GM19035 (cell line): ENCODE measurements around the gene APOBEC3H.

Source experiments
- ATAC-seq: cut with Tn5 transposase; IDR thresholded peaks from one replicate; pipeline ENCODE4 v1.9.1; 2021; ENCODE audit not compliant: unreplicated experiment

Gene APOBEC3H

DNA sequence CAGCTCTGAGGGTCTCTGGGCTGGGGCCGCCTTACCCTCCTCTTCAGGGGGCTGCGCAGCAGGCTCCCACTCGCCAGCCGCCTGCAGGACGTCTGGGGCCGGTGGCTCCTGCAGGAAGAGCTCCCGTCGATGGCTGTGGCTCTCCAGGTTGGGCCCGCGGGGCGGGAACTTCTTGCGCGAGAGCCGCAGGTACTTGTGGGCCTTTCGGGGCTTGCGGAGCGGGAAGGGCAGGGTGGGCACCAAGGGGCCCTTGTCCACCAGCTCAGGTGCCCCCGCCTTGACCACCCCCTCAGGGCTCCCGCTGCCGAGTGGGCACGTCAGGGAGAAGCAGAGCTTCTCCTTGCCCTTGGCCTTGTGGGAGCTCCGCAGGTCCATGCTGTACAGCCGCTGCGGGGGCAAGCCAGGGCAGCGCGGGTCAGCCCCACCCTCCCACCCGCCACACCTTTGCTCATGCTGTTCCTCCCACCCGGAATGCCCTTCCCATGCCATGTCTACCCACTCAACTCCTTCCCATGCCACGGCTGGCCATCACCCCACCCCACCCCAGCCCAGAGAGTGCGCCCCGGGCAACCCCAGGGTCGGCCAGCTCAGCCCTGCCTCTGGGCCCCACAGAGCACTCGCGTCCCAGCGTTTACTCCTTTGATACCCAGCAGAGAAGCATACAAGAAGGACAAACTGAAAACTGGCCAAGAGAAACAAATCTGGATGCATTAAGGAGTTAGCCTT, 37.5 kb downstream of the APOBEC3H start:
- ATAC-seq = no peak

- no peak for ATAC-seq
Measured at GRCh38 chr22:39135092-39135896, 38.2 kb downstream of the APOBEC3H start.

- no peak for ATAC-seq
Measured at GRCh38 chr22:39136317-39136716, 39.3 kb downstream of the APOBEC3H start.

DNA sequence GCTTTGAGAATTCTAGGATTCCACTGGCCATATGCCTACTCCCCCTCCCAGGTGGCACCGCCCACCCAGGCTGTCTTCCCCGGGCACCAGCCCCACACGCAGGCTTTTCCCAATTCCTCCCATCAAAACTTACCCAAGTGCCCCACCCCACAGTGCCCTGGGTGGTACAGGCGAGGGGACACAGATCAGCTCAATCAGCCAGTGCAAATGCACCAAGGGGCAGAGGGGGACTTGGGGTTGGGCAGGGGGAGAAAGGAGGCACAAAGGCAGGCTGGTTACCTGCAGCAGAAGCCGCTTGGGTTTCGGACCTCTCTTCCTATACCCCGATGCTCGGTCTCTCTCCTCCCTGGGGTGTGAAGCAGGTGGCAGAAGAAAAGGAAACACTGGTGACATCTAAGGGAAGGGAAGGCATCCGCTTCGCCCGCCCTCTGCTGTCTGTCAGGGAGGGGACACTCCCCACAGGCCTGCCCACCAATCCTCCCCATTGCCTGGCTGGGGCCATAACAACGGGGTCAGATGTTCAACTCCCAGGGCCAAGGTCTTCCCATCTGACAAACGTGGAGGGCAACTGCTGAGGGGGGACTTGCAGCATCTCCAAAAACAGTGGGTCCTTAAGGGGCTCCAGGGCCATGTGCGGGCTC, 41.4 kb downstream of the APOBEC3H start:
- no peak for ATAC-seq

GRCh38 chr22:39139933-39140332, 42.9 kb downstream of the APOBEC3H start:
- no peak for ATAC-seq

GRCh38 chr22:39142088-39142680, 45.1 kb downstream of the APOBEC3H start:
- no peak for ATAC-seq

GRCh38 chr22:39144101-39144767, 47.2 kb downstream of the APOBEC3H start:
- peak; percentile 35 for ATAC-seq

GRCh38 chr22:39146256-39147101, 49.4 kb downstream of the APOBEC3H start:
- no peak for ATAC-seq

- no peak for ATAC-seq
Measured at GRCh38 chr22:39147335-39148025, 50.4 kb downstream of the APOBEC3H start.

- no peak for ATAC-seq
Measured at GRCh38 chr22:39148026-39148726, 51.1 kb downstream of the APOBEC3H start.

DNA sequence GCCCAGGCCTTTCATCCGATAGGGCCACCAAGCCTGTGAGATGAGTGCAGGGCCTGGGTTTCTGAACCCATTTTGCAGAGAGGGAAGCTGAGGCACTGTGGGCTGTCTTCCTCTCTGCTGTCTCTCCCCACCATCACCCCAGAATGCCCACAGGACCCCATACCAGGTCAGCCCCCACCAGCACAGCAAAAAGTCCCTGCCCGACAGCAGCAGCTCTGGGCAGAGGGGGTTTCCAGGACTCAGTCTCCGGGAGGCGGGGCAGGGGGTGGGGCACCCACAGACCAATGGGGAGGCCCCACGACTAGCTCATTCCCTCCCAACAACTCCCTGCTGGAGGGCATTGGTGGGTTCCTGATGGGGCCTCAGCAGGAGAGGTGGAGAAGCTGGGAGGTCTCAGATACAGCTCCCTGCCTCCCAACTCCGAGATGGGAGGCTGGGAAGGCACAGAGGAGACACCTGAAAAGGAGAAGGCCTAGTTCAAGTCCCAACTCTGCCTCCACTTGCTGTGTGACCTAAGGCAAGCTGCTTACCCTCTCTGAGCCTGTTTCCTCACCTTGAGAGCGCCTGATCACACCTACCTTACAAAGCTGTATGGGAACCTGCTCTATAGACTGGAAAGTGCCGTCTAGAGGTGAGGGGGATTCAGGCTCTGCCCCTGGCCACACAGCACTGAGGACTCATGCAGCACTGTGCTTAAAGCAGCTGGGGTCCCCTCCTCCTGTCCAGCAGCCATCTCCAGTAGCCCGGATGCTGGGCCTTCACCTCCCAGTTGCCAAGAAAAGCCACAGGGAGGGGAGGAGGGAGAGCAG, 51.9 kb downstream of the APOBEC3H start:
- ATAC-seq = no peak

- no peak for ATAC-seq
Measured at GRCh38 chr22:39149915-39150847, 53.1 kb downstream of the APOBEC3H start.

DNA sequence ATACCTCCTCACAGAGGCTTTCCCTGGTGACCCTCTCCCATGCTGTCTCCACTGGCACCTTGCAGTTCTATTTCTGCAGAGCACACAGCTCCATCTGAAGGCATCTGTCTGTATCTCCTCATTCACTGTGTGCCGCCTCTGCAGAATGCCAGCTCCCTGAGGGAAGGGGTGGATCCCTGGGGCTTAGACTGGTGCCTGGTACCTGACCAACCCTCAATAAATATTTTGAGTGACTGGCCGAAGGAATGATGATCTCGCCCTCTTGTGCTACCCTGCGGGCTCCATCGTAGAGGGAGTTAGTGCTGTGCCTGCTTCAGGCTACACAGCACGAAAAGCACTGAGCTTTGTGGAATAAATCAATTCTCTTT, 53.8 kb downstream of the APOBEC3H start:
- no peak for ATAC-seq

- no peak for ATAC-seq
Measured at GRCh38 chr22:39151329-39151975, 54.4 kb downstream of the APOBEC3H start.

DNA sequence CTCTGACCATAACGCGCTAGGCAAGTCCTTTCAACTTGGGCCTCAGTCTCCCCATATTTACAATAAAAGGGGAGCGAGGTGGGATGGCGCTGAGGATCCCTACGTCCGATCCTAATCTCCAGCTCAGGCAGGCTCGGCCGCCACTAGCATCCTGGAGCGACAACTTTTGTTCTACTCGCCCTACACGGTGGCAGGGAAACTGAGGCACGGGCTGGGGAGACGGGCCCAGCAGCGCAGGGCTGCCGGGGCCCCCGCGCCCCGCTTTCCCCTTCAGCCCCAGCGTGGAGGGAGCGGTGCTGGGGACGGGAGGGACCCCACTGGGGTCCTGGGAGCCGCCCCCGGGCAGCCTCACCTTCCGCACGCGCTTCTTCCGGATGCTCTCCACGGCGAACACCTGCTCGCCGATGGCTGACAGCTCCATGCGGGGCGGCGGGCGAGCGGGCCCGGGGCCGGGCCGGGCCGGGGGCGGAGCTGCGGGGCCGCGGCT, 55.0 kb downstream of the APOBEC3H start:
- no peak for ATAC-seq

DNA sequence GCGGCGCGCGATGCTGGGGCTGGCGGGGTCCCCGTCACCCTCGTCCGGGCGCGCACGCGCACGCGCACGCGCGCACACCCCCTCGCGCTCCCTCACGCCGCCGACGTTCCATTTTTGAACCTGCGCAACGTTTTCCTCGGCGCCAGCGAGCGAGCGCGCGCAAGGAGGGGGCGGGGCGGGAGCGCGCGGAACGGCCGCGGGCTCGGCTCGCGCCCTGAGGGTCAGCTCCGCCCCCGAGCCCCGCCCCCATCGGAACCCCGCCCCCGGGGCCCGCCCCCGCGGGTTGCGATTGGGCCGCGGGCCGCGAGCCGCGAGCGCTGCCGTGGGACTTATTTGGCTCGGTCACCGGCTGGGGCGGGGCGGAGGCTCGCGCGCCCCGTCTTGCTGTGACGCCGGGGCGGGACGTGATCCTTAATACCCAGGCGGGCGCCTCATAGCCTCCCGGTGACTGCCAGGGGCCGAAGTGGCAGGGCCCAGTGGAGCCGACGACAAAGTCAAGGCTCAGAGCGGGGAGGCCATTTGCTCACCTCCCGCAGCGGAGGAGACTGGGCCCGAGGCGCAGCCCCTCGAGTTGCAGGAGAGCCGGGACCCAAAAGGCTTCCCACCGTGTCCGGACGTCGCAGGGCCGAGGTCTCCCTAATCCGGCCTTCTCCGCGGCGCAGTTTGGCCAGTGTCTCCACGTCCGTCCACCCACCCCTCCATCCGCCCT, 55.6 kb downstream of the APOBEC3H start, which contains the start of gene CBX7:
TSS of gene CBX7 (minus strand) at position 170 of the 709 bp plus-strand sequence. CDS start 236 bp downstream, outside the sequence.
- peak; percentile 84 for ATAC-seq
